Ovary (tissue), 3 donors: ENCODE measurements around the gene ASPDH.

ENCODE experiments used
- CTCF ChIP-seq, 3 donors: fragments of 450-650 bp in 2 of 3; fragments of 200-600 bp in 1 of 3; IDR thresholded peaks; one replicate each; pipeline versions ENCODE4 v1.5.1 to v1.8.0; 2016 to 2022; ENCODE audit warnings: antibody characterized with exemption in 3 of 3, mild to moderate bottlenecking in 1 of 3
- EP300 ChIP-seq: sonication (generic); formaldehyde crosslinking; IDR thresholded peaks from one replicate; pipeline ENCODE4 v1.6.1; 2017; ENCODE audit warnings: antibody characterized with exemption
- POLR2A ChIP-seq: fragments of 450-650 bp; IDR thresholded peaks from one replicate; pipeline ENCODE4 v1.6.1; 2017; ENCODE audit warnings: antibody characterized with exemption, mild to moderate bottlenecking, moderate library complexity
- donor health status: DM: no; HTN: no; CAD: no.

GRCh38 chr19:50465000-50465399, 48.7 kb downstream of the ASPDH start:
- TF ChIP-seq CTCF (IDR thresholded peaks at IDR 0.05) (no peak), POLR2A (no peak), EP300 (no peak)
